HUES64 (cell line): ENCODE data around the gene GHITM.

ENCODE experiments used
- H3K27ac ChIP-seq: 2 replicates; pipeline ENCODE4 v1.7.0; 2013; ENCODE audit warnings: low read depth, low read length, inconsistent platforms
- H3K27me3 ChIP-seq: 2 replicates; pipeline ENCODE4 v1.6.1; 2013; ENCODE audit warnings: mild to moderate bottlenecking, low read length; ENCODE audit not compliant: insufficient read depth
- H3K36me3 ChIP-seq: 2 replicates; pipeline ENCODE4 v1.6.1; 2013; ENCODE audit warnings: mild to moderate bottlenecking, low read length; ENCODE audit not compliant: insufficient read depth
- H3K4me1 ChIP-seq: 2 replicates; pipeline ENCODE4 v1.6.1; 2013; ENCODE audit warnings: mild to moderate bottlenecking, low read length, moderate library complexity; ENCODE audit not compliant: insufficient read depth
- H3K4me3 ChIP-seq: 2 replicates; pipeline ENCODE4 v1.5.1; 2013; ENCODE audit warnings: mild to moderate bottlenecking, low read length, moderate library complexity
- H3K9ac ChIP-seq: 2 replicates; pipeline ENCODE4 v1.6.1; 2013; ENCODE audit warnings: mild to moderate bottlenecking, low read depth, low read length
- H3K9me3 ChIP-seq: 2 replicates; pipeline ENCODE4 v1.6.1; 2013; ENCODE audit warnings: low read depth, low read length; ENCODE audit not compliant: insufficient read depth
- WGBS: fragments of 150-250, 120-280 bp; methylation state at CpG from one replicate; pipeline ENCODE4 v1.1.7; 2013; ENCODE audit warnings: missing lambda C conversion rate; 5-methylcytosine and 5-hydroxymethylcytosine counted together

Gene GHITM

DNA sequence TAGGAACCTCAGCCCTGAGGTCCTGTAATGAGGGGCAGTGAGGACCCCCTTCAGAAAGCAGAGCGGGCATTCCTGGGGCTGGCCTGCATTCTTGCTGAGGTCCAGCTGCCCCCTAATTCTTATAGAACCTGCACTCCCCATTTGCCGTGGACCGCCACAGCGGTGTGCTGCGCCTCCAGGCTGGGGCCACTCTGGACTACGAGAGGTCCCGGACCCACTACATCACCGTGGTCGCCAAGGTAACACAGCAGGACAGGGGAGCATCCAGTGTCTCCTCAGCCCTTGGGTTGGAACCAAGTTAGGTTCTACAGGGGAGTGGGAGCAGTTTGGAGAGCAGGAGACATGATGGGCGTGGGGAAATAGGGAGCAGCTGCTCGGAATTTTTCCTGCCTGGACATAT, 62.4 kb downstream of the GHITM start:
- Histone ChIP-seq H3K27me3 (peaks cover 12% of the 10 kb centered on the region), H3K4me3 (no peak overlapping the region), H3K9ac (no peak overlapping the region), H3K9me3 (no peaks in the 10 kb centered on the region), H3K36me3 (no peaks in the 10 kb centered on the region), H3K27ac (no peak overlapping the region), H3K4me1 (no peaks in the 10 kb centered on the region)
- 94% methylated on average over 11 of the region's 11 CpGs for WGBS

DNA sequence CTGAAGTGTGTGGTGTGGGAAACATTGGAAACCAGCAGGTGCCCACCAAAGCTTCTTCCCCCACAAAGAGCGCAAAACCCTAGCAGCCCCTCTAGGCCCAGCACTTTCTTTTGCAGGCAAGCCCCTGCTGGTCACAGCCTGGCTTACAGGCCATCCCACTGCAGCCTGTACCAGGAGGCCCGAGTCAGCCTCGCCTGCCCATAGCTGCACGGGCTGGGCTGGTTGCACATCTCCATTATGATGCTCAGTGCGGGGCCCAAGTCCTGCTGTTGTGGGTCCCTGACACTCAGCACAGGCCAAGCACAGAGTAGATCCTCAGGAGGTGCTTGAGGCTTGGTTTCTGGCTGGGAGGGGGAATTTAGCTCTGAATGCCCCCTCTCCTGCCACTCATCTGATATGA, 63.0 kb downstream of the GHITM start:
- H3K9me3 ChIP-seq = no peaks in the 10 kb centered on the region
- no peak overlapping the region for H3K4me3 ChIP-seq
- H3K4me1 ChIP-seq = no peaks in the 10 kb centered on the region
- H3K27me3 ChIP-seq = peaks cover 6% of the 10 kb centered on the region; the same call in 1 of the 2 replicates
- no peaks in the 10 kb centered on the region for H3K36me3 ChIP-seq
- H3K27ac ChIP-seq = no peak overlapping the region
- no peak overlapping the region for H3K9ac ChIP-seq
- 83% methylated on average over 5 of the region's 5 CpGs for WGBS
